GM18868 (cell line): ENCODE measurements around the gene MBTD1.
"Not testable (repeated sequence)": the region's sequence is repeated elsewhere in the genome, so short reads cannot be mapped to it uniquely, and the experiment has no call there.

Experiments
- ATAC-seq: cut with Tn5 transposase; IDR thresholded peaks from one replicate; pipeline ENCODE4 v1.9.1; 2021; ENCODE audit warnings: mild to moderate bottlenecking, moderate library complexity; ENCODE audit not compliant: unreplicated experiment

Gene MBTD1

DNA sequence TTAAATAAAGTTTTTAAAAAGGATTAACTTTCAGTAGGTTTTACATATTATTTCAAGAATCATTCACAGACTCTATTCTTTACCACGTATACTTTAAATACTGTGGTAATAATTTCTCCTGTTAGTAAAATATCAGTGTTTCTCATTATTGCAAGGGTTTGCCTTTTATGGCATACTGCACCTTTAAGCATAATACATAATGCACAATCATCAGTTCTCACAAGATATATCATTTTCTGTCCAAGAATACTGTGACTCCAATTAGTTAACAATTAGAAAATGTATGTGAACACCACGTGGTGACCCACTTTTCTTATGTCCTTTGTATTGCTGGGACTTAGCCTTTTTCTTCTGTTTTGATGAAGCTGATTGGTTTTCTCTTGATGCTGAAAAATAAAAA lies 68.0 kb downstream of the MBTD1 start:
- ATAC-seq: no peak

DNA sequence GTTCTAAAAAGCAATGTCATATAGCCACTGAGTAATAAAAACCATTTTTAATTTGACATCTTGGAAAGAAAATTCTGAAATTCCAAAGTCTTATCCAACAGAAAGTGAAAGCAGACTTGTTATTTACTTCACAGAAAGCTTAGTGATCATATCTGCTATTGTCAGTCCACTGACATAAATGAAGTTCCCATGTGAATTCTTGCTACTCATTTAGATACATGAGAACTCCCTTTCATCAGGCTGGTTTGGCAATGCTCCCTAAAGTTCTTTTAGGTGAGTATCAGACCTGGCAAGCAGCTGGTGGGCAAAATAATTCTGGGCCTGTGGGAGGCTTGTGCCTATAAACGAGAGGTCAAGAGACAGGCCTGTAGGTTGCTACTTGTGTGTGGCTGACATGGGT lies 70.2 kb downstream of the MBTD1 start:
- no peak for ATAC-seq

DNA sequence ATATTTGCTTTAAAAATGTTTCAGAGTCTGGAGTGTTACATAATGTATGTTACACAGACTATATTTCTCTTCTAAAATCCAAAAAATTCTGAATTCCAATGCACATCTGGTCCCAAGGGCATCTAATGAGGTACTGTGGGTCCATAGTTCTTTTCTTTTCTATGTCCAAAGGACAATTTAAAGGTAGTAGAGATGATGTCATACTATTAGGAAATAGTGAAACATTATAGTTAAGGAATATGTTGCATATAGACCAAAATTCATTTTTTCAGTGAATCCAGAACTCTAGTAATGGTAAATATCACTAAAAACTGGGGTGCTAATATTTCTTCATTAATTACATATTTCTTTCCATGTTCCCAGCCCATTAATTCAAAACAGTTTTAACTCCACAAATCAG lies 70.7 kb downstream of the MBTD1 start:
- no peak for ATAC-seq

DNA sequence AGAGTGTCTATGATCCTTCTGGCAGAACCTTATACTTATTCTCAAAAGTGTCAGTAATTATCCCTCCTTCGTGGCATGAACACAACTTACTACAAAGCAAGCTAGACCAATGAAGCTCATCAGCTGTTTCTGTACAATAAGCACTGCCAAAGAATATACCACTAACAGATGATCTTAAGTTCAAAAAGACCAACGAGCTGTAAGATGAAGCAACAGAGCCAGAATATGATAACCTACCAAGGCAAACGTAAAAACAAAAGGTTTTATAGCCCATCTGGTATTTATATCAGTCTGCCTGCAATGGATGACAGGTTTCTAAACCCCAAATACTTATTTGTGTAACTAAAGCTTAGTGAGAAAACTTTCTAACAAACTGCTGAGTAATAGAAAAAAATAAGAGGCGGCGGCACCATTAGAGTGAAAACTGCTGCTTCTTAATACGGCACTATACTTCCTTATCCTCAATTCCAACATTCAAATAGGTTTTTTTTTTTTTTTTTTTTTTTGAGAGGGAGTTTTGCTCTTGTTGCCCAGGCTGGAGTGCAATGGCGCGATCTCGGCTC lies 71.5 kb downstream of the MBTD1 start:
- no peak for ATAC-seq

DNA sequence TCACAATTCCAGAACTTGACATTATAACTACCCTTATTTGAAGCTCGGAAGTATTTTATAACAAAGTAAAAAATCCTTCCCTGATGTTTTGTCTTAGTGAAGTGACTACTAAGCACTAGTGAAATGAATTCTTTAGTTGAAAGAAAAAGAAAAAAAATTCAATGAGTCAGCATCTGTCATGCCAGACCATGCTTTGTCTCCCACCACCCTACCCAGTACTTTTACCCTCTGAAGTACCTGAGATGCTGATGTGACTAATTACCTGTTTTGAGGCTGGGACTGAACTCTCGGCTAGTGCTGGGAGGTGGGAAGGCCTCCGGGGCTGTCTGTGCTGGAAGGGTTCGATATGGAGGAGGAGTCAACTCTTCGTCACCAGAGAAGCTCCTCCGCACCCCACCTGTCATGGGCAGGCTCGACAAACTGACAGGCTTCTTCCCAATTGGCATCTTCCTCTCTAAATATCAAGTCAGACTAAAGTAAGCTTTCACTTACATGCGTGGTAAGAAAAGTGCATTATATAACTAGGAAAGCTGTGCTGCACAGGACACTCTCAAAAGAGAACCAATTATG lies 74.0 kb downstream of the MBTD1 start:
- ATAC-seq: no peak

DNA sequence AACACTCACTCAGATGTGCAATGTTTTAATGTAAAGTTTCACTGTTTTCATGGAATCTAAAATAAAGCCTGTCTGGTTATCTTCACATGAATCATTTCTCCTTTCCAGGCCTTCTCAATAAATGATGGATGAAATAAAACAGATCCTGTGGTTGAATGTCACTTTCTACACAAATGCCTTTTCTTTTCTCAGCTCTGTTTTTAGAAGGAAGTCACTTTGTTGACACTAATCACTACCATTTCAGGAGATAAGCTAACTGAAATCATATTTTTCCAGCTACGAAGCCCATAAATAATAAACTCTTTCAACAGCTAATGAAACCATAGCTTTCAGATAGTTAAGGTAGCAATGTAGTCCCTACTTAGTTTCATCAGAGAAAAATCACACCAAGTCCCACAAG lies 75.7 kb downstream of the MBTD1 start:
- ATAC-seq: no peak

DNA sequence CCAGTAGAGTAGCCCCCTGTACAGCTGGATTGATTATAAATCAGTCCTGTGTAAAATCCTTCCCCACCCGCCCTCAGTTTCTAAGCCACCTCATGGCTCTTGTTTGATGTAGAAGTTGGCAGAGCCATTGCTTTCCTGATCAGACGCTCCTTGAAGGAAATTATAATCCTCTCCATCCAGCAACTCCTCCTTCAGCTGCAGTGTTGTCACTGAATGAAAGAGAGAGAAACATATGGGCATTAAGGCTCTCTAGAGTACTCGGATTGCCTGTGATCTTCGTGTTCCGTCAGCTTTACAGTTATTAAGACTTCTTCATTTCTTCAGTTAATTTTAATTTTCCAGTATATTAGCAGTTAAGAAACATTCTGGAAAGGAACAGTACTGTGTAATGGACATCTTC lies 79.4 kb downstream of the MBTD1 start:
- no peak for ATAC-seq

DNA sequence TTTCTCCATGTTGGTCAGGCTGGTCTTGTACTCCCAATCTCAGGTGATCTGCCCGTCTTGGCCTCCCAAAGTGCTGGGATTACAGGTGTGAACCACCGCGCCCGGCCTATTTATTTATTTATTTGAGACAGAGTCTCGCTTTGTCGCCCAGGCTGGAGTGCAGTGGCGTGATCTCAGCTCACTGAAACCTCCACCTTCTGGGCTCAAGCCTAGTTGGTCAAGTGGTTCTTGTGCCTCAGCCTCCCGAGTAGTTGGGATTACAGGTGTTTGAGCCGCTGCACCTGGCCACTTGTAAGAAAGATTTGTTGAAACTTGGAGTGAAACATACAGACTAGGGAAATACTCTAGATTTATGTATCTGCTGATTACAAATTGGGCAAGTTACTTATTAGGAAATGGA lies 87.8 kb downstream of the MBTD1 start:
- not testable (repeated sequence) for ATAC-seq

DNA sequence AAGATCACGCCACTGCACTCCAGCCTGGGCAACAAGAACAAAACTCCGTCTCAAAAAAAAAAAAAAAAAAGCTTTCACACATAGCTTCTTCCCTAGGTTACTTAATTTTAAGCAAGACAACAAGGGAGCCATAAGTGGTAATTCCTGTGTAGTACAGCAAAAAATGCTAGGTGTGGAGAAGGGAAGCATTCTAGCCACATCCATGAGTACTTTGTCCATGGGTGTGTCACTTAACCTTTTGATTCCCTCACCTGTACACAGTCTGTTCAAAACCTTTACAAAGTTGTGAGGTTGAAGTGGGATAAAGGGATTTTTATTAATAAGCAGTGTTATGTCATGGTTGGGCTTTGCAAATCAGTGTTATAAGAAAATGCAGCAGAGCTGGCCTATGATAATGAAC lies 89.1 kb downstream of the MBTD1 start:
- no peak for ATAC-seq

DNA sequence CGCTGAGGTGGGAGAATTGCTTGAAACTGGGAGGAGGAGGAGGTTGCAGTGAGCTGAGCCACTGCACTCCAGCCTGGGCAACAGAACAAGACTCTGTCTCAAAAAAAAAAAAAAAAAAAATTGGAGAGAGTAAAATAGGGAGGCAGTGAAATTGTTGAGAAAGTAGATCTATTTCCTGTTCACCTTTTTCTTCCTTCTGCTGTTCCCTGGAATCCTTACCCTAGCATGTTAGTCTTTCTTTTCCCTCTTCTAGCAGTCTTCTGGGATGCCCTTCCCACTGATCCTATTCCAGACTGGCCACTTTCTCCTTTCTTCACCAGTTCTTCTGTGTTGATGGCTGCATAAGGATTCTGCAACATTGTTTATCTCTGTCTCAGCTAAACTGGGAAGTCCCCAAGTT lies 90.5 kb downstream of the MBTD1 start:
- ATAC-seq: no peak

DNA sequence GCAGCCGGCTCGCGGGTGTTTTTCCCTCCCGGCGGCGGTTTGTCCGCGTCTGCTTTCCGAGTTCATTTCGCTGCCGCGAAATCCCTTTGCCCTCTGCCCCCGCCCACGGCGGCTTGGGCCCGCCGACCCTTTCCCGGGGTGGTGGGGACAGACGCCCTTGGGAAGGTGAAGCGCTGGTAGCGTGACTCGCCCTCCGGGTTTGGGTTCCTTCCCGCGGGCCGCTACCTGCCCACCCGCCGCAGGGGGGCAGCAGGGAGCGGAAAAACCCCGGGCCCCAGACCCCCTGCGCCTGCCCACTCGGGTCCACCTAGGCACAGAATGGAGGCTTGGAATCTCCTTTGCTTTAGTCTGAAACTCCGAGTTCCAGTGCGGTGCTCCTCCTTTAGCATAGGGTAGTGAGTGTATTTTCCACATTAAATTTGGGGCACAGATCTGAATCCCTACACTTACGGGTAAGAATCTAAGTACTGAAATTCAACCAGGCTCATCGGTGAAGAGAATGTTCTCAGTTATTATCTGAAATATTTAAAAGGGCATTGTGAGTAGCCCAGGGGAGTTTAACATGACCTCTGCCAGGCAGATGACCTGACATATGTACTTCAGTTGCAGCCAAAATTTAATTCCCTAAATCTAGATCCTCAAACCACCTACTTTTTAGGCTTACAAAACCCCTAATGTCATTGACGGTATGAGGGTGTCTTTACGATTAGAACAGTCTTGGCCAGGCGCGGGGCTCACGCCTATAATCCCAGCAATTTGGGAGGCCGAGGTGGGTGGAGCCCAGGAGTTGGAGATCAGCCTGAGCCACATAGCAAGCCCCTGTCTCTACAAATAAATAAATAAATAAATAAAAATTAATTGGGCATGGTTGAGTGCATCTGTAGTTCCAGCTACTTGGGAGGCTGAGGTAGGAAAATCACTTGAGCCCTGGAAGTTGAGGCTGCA lies 92.6 kb downstream of the MBTD1 start:
- ATAC-seq: peak; percentile 49

DNA sequence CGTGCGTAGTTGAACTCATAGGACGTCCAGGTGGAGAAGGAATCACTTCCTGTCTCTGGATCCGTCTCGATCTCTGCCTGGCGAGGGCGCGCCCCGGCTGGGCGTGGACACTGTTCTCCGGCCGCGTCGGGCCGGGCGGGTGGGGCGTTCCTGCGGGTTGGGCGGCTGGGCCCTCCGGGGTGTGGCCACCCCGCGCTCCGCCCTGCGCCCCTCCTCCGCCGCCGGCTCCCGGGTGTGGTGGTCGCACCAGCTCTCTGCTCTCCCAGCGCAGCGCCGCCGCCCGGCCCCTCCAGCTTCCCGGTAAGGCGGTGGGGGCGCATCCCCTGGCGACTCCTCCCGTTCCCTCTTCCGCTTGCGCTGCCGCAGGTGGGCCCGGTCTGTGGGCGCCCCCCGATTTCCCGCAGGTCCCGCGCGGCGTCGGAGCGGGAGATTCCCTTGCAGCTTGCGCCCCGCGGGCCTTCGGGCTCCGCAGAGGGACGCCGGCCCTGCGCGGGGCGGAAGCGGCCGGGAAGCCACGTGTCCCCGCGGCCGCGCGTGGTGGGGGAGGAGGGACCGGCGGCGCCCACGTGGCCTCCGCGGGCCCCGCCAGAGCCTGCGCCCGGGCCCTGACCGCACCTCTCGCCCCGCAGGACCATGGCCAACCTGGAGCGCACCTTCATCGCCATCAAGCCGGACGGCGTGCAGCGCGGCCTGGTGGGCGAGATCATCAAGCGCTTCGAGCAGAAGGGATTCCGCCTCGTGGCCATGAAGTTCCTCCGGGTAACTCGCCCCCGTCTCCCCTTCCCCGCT lies 93.5 kb downstream of the MBTD1 start, which contains the start of gene NME2:
Gene NME2 (plus strand): TSS at position 214 of the 789 bp plus-strand sequence. CDS start 420 bp downstream, at position 634.
- peak; percentile 85 for ATAC-seq

DNA sequence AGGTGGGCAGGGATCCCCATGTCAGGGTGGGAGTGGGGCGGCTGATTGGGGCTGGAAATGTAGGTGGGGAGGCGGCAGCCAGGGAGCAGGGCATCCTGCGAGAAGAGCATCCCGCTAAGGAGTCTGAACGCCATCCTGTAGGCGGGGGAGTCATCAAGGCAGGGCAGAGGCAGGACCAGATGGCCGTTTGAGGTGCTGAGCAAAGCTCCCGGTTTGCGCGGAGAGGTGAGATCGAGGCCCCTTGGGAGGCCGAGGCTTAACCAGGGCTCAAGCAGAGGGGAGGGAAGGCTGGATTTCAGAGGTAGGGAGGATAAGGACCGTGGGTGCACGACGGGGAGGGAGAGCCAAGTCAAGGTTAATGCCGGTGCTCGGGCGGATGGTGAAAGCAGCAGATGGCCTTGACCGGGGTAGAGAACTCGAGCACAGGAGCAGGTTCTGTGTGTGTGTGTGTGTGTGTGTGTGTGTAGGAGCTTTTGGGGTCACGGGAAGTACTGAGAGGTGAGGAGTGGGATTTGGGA lies 94.1 kb downstream of the MBTD1 start:
- ATAC-seq: peak; percentile 25

DNA sequence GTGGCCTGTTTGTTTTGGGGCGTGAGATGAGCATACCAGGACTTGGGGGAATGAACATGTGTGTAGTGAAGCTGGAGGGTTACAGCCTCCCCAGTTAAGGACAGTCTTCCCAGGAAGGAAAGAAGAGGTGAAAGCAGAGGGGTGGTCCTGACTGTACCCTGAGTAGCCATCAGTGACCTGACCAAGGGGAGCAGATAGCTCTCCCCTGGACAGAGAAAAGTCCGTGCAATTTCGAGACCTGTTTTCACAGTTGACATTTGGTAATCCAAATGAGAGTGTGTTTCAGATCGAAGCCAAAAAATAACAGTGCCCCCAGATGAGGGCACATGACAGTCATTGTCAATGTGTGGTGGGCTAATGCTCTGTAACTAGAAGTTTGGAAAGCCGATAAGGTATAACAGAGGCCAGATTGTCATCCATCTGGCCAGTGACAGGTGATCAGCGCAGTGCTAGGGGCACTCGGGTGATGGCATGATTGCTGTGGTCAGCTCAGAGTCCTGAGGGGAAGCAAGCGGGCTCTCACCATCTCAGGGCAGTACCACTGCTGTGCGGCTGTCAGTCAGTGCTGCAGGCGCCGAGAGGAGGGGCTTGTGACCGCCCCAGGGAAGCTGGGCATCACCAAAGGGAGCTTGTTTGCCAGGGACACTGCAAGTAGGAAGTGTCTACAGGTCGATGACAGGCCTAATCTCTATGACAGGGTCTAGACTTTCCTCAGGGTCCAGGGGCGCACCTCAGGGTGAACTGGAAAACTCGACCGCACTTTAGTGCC lies 94.8 kb downstream of the MBTD1 start:
- no peak for ATAC-seq

DNA sequence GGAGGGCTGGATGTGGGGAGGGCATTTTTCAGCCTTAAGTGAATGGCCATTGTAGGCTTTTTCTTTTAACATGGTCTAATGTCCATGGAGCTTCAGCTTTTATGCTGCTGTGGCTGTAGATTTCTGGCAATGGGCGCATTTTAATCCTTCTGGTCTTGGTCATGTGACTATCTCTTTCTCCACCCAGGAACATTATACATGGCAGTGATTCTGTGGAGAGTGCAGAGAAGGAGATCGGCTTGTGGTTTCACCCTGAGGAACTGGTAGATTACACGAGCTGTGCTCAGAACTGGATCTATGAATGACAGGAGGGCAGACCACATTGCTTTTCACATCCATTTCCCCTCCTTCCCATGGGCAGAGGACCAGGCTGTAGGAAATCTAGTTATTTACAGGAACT lies 98.3 kb downstream of the MBTD1 start:
- no peak for ATAC-seq

DNA sequence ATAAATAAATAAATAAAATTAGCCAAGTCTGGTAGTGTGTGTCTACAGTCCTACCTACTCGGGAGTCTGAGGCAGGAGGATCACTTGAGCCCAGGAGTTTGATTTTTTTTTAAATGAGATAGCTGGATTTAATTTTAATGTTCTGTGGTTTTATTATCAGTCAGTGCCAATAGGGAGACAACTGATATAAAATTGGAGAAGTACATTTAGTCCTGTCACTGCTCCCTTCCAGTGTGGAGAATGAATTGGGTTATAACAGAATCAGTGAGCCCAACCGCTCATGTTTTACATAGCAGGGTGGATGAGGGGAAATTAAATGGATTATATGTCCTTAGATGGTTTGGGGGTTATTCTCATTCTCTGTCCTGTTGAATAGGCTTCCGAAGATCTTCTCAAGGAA lies 100.2 kb downstream of the MBTD1 start:
- no peak for ATAC-seq

DNA sequence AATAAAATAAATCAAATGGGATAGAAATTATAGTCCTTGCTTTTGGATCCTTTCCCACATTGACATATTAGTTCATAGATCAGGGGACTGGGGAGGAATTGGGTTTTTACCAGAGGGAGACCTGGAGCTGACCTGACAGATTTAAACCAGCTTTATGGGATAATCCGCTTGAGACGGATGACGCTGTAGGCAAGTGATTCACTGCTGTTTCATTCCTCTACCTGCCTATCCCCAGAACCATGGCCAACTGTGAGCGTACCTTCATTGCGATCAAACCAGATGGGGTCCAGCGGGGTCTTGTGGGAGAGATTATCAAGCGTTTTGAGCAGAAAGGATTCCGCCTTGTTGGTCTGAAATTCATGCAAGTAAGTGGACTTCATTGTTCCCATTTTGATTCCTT lies 104.4 kb downstream of the MBTD1 start:
- ATAC-seq: no peak

DNA sequence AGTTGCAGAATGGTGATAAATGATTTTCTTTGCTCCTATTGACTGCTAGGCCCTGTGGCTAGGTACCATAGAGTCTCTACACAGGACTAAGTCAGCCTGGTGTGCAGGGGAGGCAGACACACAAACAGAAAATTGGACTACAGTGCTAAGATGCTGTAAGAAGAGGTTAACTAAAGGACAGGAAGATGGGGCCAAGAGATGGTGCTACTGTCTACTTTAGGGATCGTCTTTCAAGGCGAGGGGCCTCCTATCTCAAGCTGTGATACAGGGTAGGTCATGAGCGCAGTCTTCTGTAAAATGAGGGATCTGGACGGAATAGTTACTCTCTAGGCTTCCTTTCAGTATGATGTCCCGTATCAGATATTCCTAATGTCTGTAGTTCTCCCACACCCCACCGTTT lies 105.7 kb downstream of the MBTD1 start:
- ATAC-seq: no peak

DNA sequence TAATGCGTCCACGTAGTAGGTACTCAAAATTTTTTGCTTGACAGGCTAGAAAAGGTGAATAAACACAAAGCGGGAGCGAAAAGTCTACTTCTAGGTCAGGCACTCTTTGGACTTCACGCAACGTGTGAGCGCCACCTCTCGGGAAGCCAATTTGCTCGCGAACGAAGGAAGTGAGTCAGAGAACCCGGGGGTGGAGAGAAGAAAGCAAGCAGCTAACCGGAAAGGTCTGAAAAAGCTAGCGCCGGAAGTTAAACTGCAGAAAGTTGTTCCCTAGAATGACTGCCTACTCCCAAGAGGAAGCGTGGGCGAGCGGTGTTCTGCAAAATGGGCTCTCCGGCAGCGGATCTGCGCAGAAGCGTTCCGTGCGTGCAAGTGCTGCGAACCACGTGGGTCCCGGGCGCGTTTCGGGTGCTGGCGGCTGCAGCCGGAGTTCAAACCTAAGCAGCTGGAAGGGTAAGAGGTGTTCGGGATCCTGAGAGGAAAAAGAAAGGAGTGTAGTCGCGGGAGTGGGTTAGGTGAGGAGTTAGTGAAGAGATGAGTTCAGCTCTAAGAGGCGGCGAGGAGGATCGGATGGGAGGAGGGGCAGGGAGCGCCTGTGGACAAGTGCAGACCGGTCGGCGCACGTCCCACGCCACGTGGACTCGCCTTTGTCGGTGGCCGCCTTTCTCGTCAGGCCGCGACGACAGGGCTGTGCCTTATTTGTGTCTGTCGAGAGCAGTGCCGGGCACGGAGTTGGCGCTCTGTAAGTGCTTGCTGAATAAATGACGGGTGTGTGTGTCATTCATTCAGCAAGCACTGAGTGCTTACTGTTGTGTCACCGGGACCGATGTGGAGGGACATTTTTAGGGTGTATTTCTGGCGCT lies 106.4 kb downstream of the MBTD1 start, which contains the start of gene NME1:
Gene NME1 (plus strand): TSS at position 350 of the 863 bp plus-strand sequence. CDS start 2,096 bp downstream, outside the sequence.
- peak; percentile 94 for ATAC-seq
